MM.1S (cell line): ENCODE data around the gene CHRNE.

Experiments
- CTCF ChIP-seq: fragments of 300-600 bp; sonication (generic); IDR thresholded peaks from 2 replicates; pipeline ENCODE4 v1.5.1; 2016; ENCODE audit warnings: antibody characterized with exemption, low read length, mixed read lengths
- EZH2 ChIP-seq: fragments of 300-600 bp; sonication (generic); optimal IDR thresholded peaks from 2 replicates; pipeline ENCODE3; 2017; ENCODE audit warnings: low read depth, mild to moderate bottlenecking, antibody characterized with exemption, low read length, mixed read lengths
- EZH2phosphoT487 ChIP-seq: fragments of 300-600 bp; sonication (generic); IDR thresholded peaks from 2 replicates; pipeline ENCODE4 v1.6.1; 2018; ENCODE audit warnings: antibody characterized with exemption, low read length

GRCh38 chr17:4859816-4860625, 42.9 kb downstream of the CHRNE start:
- TF ChIP-seq CTCF (no peak), EZH2 (no peak), EZH2phosphoT487 (no peak)
